Liver (tissue), 9 donors: ENCODE data around the gene ANK3. TPM values are rescaled to one million over a fixed set of nuclear protein-coding genes. Genes with fewer than 3 reads are reported as not detected.

Source experiments
- DNase-seq: peaks from one replicate; pipeline ENCODE4 v3.0.0-alpha.2; 2017; ENCODE audit warnings: low spot score
- H3K27ac ChIP-seq, 2 donors: one replicate each; pipeline ENCODE4 v1.7.0; 2013; ENCODE audit warnings: inconsistent platforms in 2 of 2, low read length in 2 of 2, control low read depth in 1 of 2, low read depth in 1 of 2, mild to moderate bottlenecking in 1 of 2
- H3K27me3 ChIP-seq, 4 donors: one replicate each; pipeline versions ENCODE4 v1.6.1 to v1.7.0; 2013; ENCODE audit warnings: low read length in 3 of 4, inconsistent platforms in 1 of 4, mild to moderate bottlenecking in 1 of 4, moderate library complexity in 1 of 4; ENCODE audit not compliant: control insufficient read depth in 4 of 4, insufficient read depth in 4 of 4
- H3K36me3 ChIP-seq, 4 donors: one replicate each; pipeline versions ENCODE4 v1.6.1 to v1.7.0; 2013; ENCODE audit warnings: low read length in 3 of 4, mild to moderate bottlenecking in 3 of 4, low read depth in 1 of 4, moderate library complexity in 1 of 4; ENCODE audit not compliant: control insufficient read depth in 4 of 4, insufficient read depth in 3 of 4
- H3K4me1 ChIP-seq, 4 donors: one replicate each; pipeline versions ENCODE4 v1.6.1 to v1.7.0; 2013; ENCODE audit warnings: low read length in 3 of 4, mild to moderate bottlenecking in 3 of 4, moderate library complexity in 1 of 4; ENCODE audit not compliant: control insufficient read depth in 4 of 4, insufficient read depth in 4 of 4
- H3K4me3 ChIP-seq, 3 donors: one replicate each; pipeline versions ENCODE4 v1.6.1 to v1.7.0; 2013; ENCODE audit warnings: low read length in 3 of 3, control low read depth in 1 of 3, low read depth in 1 of 3, mild to moderate bottlenecking in 1 of 3
- H3K9ac ChIP-seq, 2 donors: one replicate each; pipeline ENCODE4 v1.7.0; 2013; ENCODE audit warnings: low read length in 2 of 2, mild to moderate bottlenecking in 2 of 2, moderate library complexity in 2 of 2, control low read depth in 1 of 2, low read depth in 1 of 2
- H3K9me3 ChIP-seq, 4 donors: one replicate each; pipeline versions ENCODE4 v1.6.1 to v1.7.0; 2013; ENCODE audit warnings: low read length in 3 of 4; ENCODE audit not compliant: control insufficient read depth in 4 of 4
- ATF3 ChIP-seq: IDR thresholded peaks from 2 replicates; pipeline ENCODE4 v1.6.1; 2016; ENCODE audit warnings: antibody characterized with exemption
- CTCF ChIP-seq: fragments of 150-350 bp; IDR thresholded peaks from 2 replicates; pipeline ENCODE4 v1.5.1; 2017; ENCODE audit warnings: improper control_type of control experiment, low read depth, low read length; ENCODE audit not compliant: missing input control
- FOXA1 ChIP-seq: IDR thresholded peaks from 2 replicates; pipeline ENCODE4 v1.6.1; 2016; ENCODE audit warnings: antibody characterized with exemption
- FOXA2 ChIP-seq: IDR thresholded peaks from 2 replicates; pipeline ENCODE4 v1.6.1; 2016; ENCODE audit warnings: antibody characterized with exemption
- GABPA ChIP-seq, 2 donors: IDR thresholded peaks in 1 of 2; conservative IDR thresholded peaks in 1 of 2; 2 replicates each; pipeline ENCODE4 v1.6.1; 2016; ENCODE audit warnings: antibody characterized with exemption in 2 of 2, mild to moderate bottlenecking in 1 of 2, moderate library complexity in 1 of 2
- HNF4A ChIP-seq, 2 donors: conservative IDR thresholded peaks; 2 replicates each; pipeline ENCODE4 v1.6.1; 2016; ENCODE audit warnings: antibody characterized with exemption in 2 of 2, mild to moderate bottlenecking in 2 of 2
- HNF4G ChIP-seq: IDR thresholded peaks from 2 replicates; pipeline ENCODE4 v1.6.1; 2016; ENCODE audit warnings: antibody characterized with exemption
- JUND ChIP-seq, 2 donors: IDR thresholded peaks; 2 replicates each; pipeline ENCODE4 v1.6.1; 2016; ENCODE audit warnings: antibody characterized with exemption in 2 of 2
- MAX ChIP-seq: IDR thresholded peaks from 2 replicates; pipeline ENCODE4 v1.6.1; 2016; ENCODE audit warnings: antibody characterized with exemption
- NR2F2 ChIP-seq: IDR thresholded peaks from 2 replicates; pipeline ENCODE4 v1.6.1; 2016; ENCODE audit warnings: antibody characterized with exemption
- RAD21 ChIP-seq, 2 donors: IDR thresholded peaks; 2 replicates each; pipeline ENCODE4 v1.6.1; 2016; ENCODE audit warnings: antibody characterized with exemption in 2 of 2, mild to moderate bottlenecking in 2 of 2
- RXRA ChIP-seq, 2 donors: IDR thresholded peaks; 2 replicates each; pipeline ENCODE4 v1.6.1; 2017 to 2018; ENCODE audit warnings: antibody characterized with exemption in 2 of 2, mild to moderate bottlenecking in 1 of 2
- SP1 ChIP-seq: IDR thresholded peaks from 2 replicates; pipeline ENCODE4 v1.6.1; 2018; ENCODE audit warnings: antibody characterized with exemption, mild to moderate bottlenecking
- TAF1 ChIP-seq: conservative IDR thresholded peaks from 2 replicates; pipeline ENCODE4 v1.6.1; 2016; ENCODE audit warnings: antibody characterized with exemption, mild to moderate bottlenecking
- YY1 ChIP-seq: IDR thresholded peaks from 2 replicates; pipeline ENCODE4 v1.6.1; 2016; ENCODE audit warnings: antibody characterized with exemption, mild to moderate bottlenecking
- ZBTB33 ChIP-seq: IDR thresholded peaks from 2 replicates; pipeline ENCODE4 v1.6.1; 2016; ENCODE audit warnings: antibody characterized with exemption
- WGBS: extraction: QIAGEN DNeasy Blood & Tissue Kit; methylation state at CpG from one replicate; pipeline ENCODE4 v1.1.7; 2013; 5-methylcytosine and 5-hydroxymethylcytosine counted together
- polyA plus RNA-seq, 2 donors: library from polyadenylated mRNA; stranded (reverse) in 1 of 2; unstranded in 1 of 2; fragments of 200-250 nt in 1 of 2; fragments of >200 nt in 1 of 2; fragmentation: Nextera tagmentation in 1 of 2; extraction: Ambion mirVana in 1 of 2; gene quantifications; one replicate each; pipeline versions ENCODE4 v1.2.1 to v1.2.3, GENCODE V29; 2013 to 2015
- total RNA-seq, 2 donors: library from RNA; depleted of rRNA; stranded (reverse); fragments of >200 nt; gene quantifications; one replicate each; pipeline ENCODE4 v1.2.3, GENCODE V29; 2014
- donor health status: healthy.
- donor health status: healthy.
- donor health status: healthy.
- donor health status: healthy.
- donor health status: healthy.

The ANK3 gene
- total and polyA plus RNA-seq, 4 donors = 5.7 to 30.0 (median 9.7) TPM

GRCh38 chr10:60208676-60209269 is 180.9 kb downstream of the ANK3 start:
- peaks cover 0 to 5% (median 0%) of the 10 kb centered on the region in 4 donors for H3K9me3 ChIP-seq

GRCh38 chr10:60207894-60208293 is 181.8 kb downstream of the ANK3 start:
- 67% methylated on average over 5 of the region's 5 CpGs for WGBS
- H3K27me3 ChIP-seq = no peaks in the 10 kb centered on the region

More at GRCh38 chr10:60208676-60209269, 180.9 kb downstream of the ANK3 start:
- H3K9ac ChIP-seq = no peak overlapping the region
- peaks cover 0 to 6% (median under 1%) of the 10 kb centered on the region in 4 donors for H3K4me1 ChIP-seq
- H3K4me3 ChIP-seq = no peak overlapping the region
- H3K36me3 ChIP-seq = no peaks in the 10 kb centered on the region
- 28% methylated on average over 4 of the region's 4 CpGs for WGBS
- no peak for DNase-seq
- H3K27ac ChIP-seq = no peak overlapping the region
- TF ChIP-seq TAF1 = no peak
- no peak for TF ChIP-seq ATF3
- TF ChIP-seq CTCF = peak; percentile 81
- TF ChIP-seq HNF4A (conservative IDR thresholded peaks at IDR 0.05) = peak in 1 of 2 donors; percentile 26
- peak; percentile 95 for TF ChIP-seq RAD21 (IDR thresholded peaks at IDR 0.05)
- no peak for TF ChIP-seq FOXA2
- no peak for TF ChIP-seq ZBTB33
- no peak for TF ChIP-seq JUND (IDR thresholded peaks at IDR 0.05)
- no peak for TF ChIP-seq RXRA (IDR thresholded peaks at IDR 0.05)
- no peaks in the 10 kb centered on the region for H3K27me3 ChIP-seq

More at GRCh38 chr10:60207894-60208293, 181.8 kb downstream of the ANK3 start:
- peaks cover 0 to 6% (median under 1%) of the 10 kb centered on the region in 4 donors for H3K4me1 ChIP-seq
- H3K9me3 ChIP-seq = peaks cover 0 to 5% (median 0%) of the 10 kb centered on the region in 4 donors
- no peak overlapping the region for H3K9ac ChIP-seq
- H3K36me3 ChIP-seq = no peaks in the 10 kb centered on the region
- TF ChIP-seq RXRA (IDR thresholded peaks at IDR 0.05) (no peak), HNF4A (conservative IDR thresholded peaks at IDR 0.05) (no peak), MAX (no peak), JUND (IDR thresholded peaks at IDR 0.05) (no peak), ZBTB33 (no peak), HNF4G (no peak), FOXA2 (no peak), GABPA (IDR thresholded peaks at IDR 0.05 in 1 of 2, conservative IDR thresholded peaks at IDR 0.05 in 1 of 2) (no peak), ATF3 (no peak), RAD21 (IDR thresholded peaks at IDR 0.05) (no peak), NR2F2 (no peak), FOXA1 (no peak), TAF1 (no peak), YY1 (no peak), SP1 (no peak)
- DNase-seq = no peak
- no peak overlapping the region for H3K27ac ChIP-seq
- no peak overlapping the region for H3K4me3 ChIP-seq
